Endothelial cell of umbilical vein (primary cell): Measurements from ENCODE around the gene SESN3. TPM values are rescaled to one million over a fixed set of nuclear protein-coding genes. Genes with fewer than 3 reads are reported as not detected.

Experiments
- BruUV-seq: library from RNA; stranded (reverse); fragments of 400-500 nt; replicated peaks from 2 replicates; lab custom pipeline; 2021; lab: Mats Ljungman, UMichigan
- CTCF ChIA-PET: fragments of 300-600, 350-600 bp; sonication (Branson Sonifier 250); formaldehyde crosslinking; loops from one replicate; lab custom pipeline; 2021; ENCODE audit warnings: antibody characterized with exemption, inconsistent platforms; lab: Charles Lee
- POLR2A ChIA-PET: fragments of 300-600, 350-600 bp; sonication (Branson Sonifier 250); formaldehyde crosslinking; loops from one replicate; lab custom pipeline; 2021; ENCODE audit warnings: antibody characterized with exemption, inconsistent platforms; lab: Charles Lee
- DNase-seq: peaks from one replicate; pipeline ENCODE4 v3.0.0-alpha.2; 2011; ENCODE audit warnings: low read depth, low spot score
- FAIRE-seq: peaks from 2 replicates; lab custom pipeline; 2011; peaks lifted over from hg19 to GRCh38; lab: Jason Lieb, UNC
- H2AFZ ChIP-seq: 2 replicates; pipeline ENCODE4 v1.6.0; 2012; ENCODE audit warnings: low read depth, low read length, control low read depth, inconsistent platforms
- H3K27ac ChIP-seq: 2 replicates; pipeline ENCODE4 v1.5.1; 2011; ENCODE audit warnings: low read depth, mild to moderate bottlenecking, control low read depth, low read length, moderate library complexity; ENCODE audit not compliant: insufficient read depth
- H3K27me3 ChIP-seq, 2 experiments: 2 replicates each; pipeline versions ENCODE4 v1.6.0 to v1.6.1; 2011; ENCODE audit warnings: low read length in 2 of 2, mixed read lengths in 1 of 2; ENCODE audit not compliant: control insufficient read depth in 2 of 2, insufficient read depth in 2 of 2
- H3K36me3 ChIP-seq, 2 experiments: 2 replicates in 1 of 2; 3 replicates in 1 of 2; pipeline ENCODE4 v1.5.1; 2011; ENCODE audit warnings: low read length in 2 of 2, mild to moderate bottlenecking in 1 of 2, moderate library complexity in 1 of 2; ENCODE audit not compliant: control insufficient read depth in 2 of 2, insufficient read depth in 2 of 2; ENCODE audit errors: extremely low read depth in 1 of 2
- H3K4me1 ChIP-seq: 3 replicates; pipeline ENCODE4 v1.5.1; 2011; ENCODE audit warnings: mild to moderate bottlenecking, low read length; ENCODE audit not compliant: control insufficient read depth, insufficient read depth; ENCODE audit errors: extremely low read depth
- H3K4me2 ChIP-seq: 2 replicates; pipeline ENCODE4 v1.6.1; 2011; ENCODE audit warnings: low read length, control low read depth, mixed read lengths; ENCODE audit not compliant: insufficient read depth
- H3K4me3 ChIP-seq, 3 experiments: fragments of 200-600 bp in 1 of 3; sonication (generic), shearing (Covaris generic) in 1 of 3; replicated peaks in 1 of 3; 2 replicates each; pipeline ENCODE4 v1.5.1; 2011 to 2016; ENCODE audit warnings: control low read depth in 3 of 3, low read length in 3 of 3, mild to moderate bottlenecking in 2 of 3, inconsistent platforms in 1 of 3, low read depth in 1 of 3, moderate library complexity in 1 of 3; ENCODE audit not compliant: insufficient read depth in 1 of 3
- H3K79me2 ChIP-seq: 2 replicates; pipeline ENCODE4 v1.6.0; 2012; ENCODE audit warnings: low read length, inconsistent platforms; ENCODE audit not compliant: control insufficient read depth, insufficient read depth
- H3K9ac ChIP-seq: replicated peaks from 2 replicates; pipeline ENCODE3; 2011; ENCODE audit warnings: low read length, control low read depth; ENCODE audit not compliant: insufficient read depth; ENCODE audit errors: extremely low read depth
- H3K9me1 ChIP-seq: replicated peaks from 3 replicates; pipeline ENCODE4 v1.6.0; 2011; ENCODE audit warnings: mild to moderate bottlenecking, low read length; ENCODE audit not compliant: control insufficient read depth, insufficient read depth; ENCODE audit errors: extremely low read depth
- H3K9me3 ChIP-seq: replicated peaks from 2 replicates; pipeline ENCODE4 v1.5.1; 2012; ENCODE audit warnings: low read length, inconsistent platforms; ENCODE audit not compliant: control insufficient read depth, insufficient read depth
- H4K20me1 ChIP-seq: replicated peaks from 2 replicates; pipeline ENCODE3; 2011; ENCODE audit warnings: mild to moderate bottlenecking, low read length; ENCODE audit not compliant: control insufficient read depth, insufficient read depth; ENCODE audit errors: extremely low read depth
- CTCF ChIP-seq, 2 donors: IDR thresholded peaks; 1 replicate in 1 of 2; 2 replicates in 1 of 2; pipeline ENCODE4 v1.5.1; 2011; ENCODE audit warnings: low read length in 2 of 2, mild to moderate bottlenecking in 2 of 2, moderate library complexity in 2 of 2, control low read depth in 1 of 2, inconsistent platforms in 1 of 2, low read depth in 1 of 2; ENCODE audit not compliant: insufficient read depth in 1 of 2; ENCODE audit errors: extremely low read depth in 1 of 2
- EZH2 ChIP-seq: IDR thresholded peaks from 2 replicates; pipeline ENCODE4 v1.6.1; 2012; ENCODE audit warnings: borderline replicate concordance, low read depth, mild to moderate bottlenecking, moderate library complexity, low read length, inconsistent platforms; ENCODE audit not compliant: severe bottlenecking
- FOS ChIP-seq: IDR thresholded peaks from 2 replicates; pipeline ENCODE4 v1.6.1; 2011; ENCODE audit warnings: mild to moderate bottlenecking, low read length, moderate library complexity, borderline replicate concordance; ENCODE audit not compliant: insufficient read depth
- GATA2 ChIP-seq: IDR thresholded peaks from 2 replicates; pipeline ENCODE4 v1.7.0; 2011; ENCODE audit warnings: low read depth, mild to moderate bottlenecking, moderate library complexity, mixed read lengths, low read length; ENCODE audit not compliant: insufficient read length, insufficient read depth
- JUN ChIP-seq: IDR thresholded peaks from 2 replicates; pipeline ENCODE4 v1.6.1; 2011; ENCODE audit warnings: borderline replicate concordance, low read depth; ENCODE audit not compliant: insufficient read length, insufficient read depth
- MAX ChIP-seq: IDR thresholded peaks from 2 replicates; pipeline ENCODE4 v1.6.1; 2011; ENCODE audit not compliant: insufficient read depth, insufficient read length
- MYC ChIP-seq: IDR thresholded peaks from one replicate; pipeline ENCODE4 v1.6.1; 2011; ENCODE audit warnings: mild to moderate bottlenecking, low read depth, low read length
- POLR2A ChIP-seq: IDR thresholded peaks from 2 replicates; pipeline ENCODE4 v1.6.1; 2012; ENCODE audit warnings: low read depth, mild to moderate bottlenecking, control low read depth, low read length
- POLR2AphosphoS5 ChIP-seq: IDR thresholded peaks from 2 replicates; pipeline ENCODE4 v1.6.1; 2012; ENCODE audit warnings: low read depth, mild to moderate bottlenecking, control low read depth, low read length, moderate library complexity; ENCODE audit not compliant: insufficient read depth
- dilution Hi-C: fragments of 300-500 bp; cut with MboI; formaldehyde crosslinking; loops from one replicate; pipeline ENCODE4 v1.15.0; 2019; ENCODE audit warnings: low sequenced_read_pairs; ENCODE audit not compliant: extremely low pct_ligation_motif_present
- intact Hi-C: fragments of 100-400 bp; cut with micrococcal nuclease; formaldehyde crosslinking; loops from one replicate; pipeline ENCODE4 v1.10.0; 2022
- polyA plus RNA-seq, 4 experiments: library from polyadenylated mRNA; depleted of rRNA in 3 of 4; stranded (reverse) in 3 of 4; unstranded in 1 of 4; fragments of >200 nt; gene quantifications; 2 replicates each; pipeline versions ENCODE4 v1.2.1 to v1.2.3, GENCODE V29; 2011 to 2012; ENCODE audit warnings: missing spikeins in 1 of 4
- total RNA-seq: library from RNA; stranded (reverse); gene quantifications from 2 replicates; pipeline ENCODE4 v1.2.3, GENCODE V29; 2021

Gene SESN3
- total and polyA plus RNA-seq, 2 donors (not counting 3 experiments of a cell fraction or from before 2014, with no cell fraction given), result 1.6 to 6.9 TPM

- no TSS peak for BruUV-seq
- ChIA-PET POLR2A (no interaction called here), CTCF (interaction anchor here (0.6 kb wide), 1 partner anchor 36 kb away, joined by 3 read pairs; no protein-coding TSS in a partner anchor)
- no peaks in the 10 kb centered on the region for H3K9me1 ChIP-seq
- no peaks in the 10 kb centered on the region for H3K79me2 ChIP-seq
- no peaks in the 10 kb centered on the region for H3K9me3 ChIP-seq
- dilution Hi-C loops (no loop called here), intact Hi-C loops (no loop called here)
- H3K9ac ChIP-seq, result no peak overlapping the region
- H3K27me3 ChIP-seq, result no peaks in the 10 kb centered on the region
- H3K36me3 ChIP-seq, result no peaks in the 10 kb centered on the region
- no peak for FAIRE-seq
- H4K20me1 ChIP-seq, result no peaks in the 10 kb centered on the region
- no peak overlapping the region for H3K27ac ChIP-seq
- no peak overlapping the region for H2AFZ ChIP-seq
- H3K4me1 ChIP-seq, result no peaks in the 10 kb centered on the region
- no peak for DNase-seq
- TF ChIP-seq EZH2 (no peak), CTCF (IDR thresholded peaks at IDR 0.05; ENCODE audit: extremely low read depth in 1 of 2, insufficient read depth in 1 of 2, low read depth in 1 of 2, low read length in 2 of 2) (no peak), MAX (no peak), POLR2AphosphoS5 (no peak), FOS (no peak), MYC (no peak), JUN (no peak), GATA2 (no peak), POLR2A (no peak)
- H3K4me3 ChIP-seq, result no peak overlapping the region
- H3K4me2 ChIP-seq, result no peak overlapping the region
Measured at GRCh38 chr11:95267601-95268213, 36.7 kb upstream of the SESN3 start.
